Fibroblast of mammary gland (primary cell): ENCODE data around the gene NMT1.

Source experiments
- DNase-seq: peaks from one replicate; pipeline ENCODE4 v3.0.0-alpha.2; 2010; ENCODE audit warnings: low read depth
- H3K4me3 ChIP-seq: 2 replicates; pipeline ENCODE4 v1.5.1; 2011; ENCODE audit warnings: low read depth, mild to moderate bottlenecking, low read length, moderate library complexity; ENCODE audit not compliant: control insufficient read depth
- TF ChIP-seq, protein P1 (sequence below): conservative IDR thresholded peaks from 2 replicates; pipeline ENCODE4 v1.5.1; 2011; ENCODE audit warnings: low read depth, low read length, inconsistent platforms; ENCODE audit not compliant: control insufficient read depth, insufficient read depth

The NMT1 gene

DNA sequence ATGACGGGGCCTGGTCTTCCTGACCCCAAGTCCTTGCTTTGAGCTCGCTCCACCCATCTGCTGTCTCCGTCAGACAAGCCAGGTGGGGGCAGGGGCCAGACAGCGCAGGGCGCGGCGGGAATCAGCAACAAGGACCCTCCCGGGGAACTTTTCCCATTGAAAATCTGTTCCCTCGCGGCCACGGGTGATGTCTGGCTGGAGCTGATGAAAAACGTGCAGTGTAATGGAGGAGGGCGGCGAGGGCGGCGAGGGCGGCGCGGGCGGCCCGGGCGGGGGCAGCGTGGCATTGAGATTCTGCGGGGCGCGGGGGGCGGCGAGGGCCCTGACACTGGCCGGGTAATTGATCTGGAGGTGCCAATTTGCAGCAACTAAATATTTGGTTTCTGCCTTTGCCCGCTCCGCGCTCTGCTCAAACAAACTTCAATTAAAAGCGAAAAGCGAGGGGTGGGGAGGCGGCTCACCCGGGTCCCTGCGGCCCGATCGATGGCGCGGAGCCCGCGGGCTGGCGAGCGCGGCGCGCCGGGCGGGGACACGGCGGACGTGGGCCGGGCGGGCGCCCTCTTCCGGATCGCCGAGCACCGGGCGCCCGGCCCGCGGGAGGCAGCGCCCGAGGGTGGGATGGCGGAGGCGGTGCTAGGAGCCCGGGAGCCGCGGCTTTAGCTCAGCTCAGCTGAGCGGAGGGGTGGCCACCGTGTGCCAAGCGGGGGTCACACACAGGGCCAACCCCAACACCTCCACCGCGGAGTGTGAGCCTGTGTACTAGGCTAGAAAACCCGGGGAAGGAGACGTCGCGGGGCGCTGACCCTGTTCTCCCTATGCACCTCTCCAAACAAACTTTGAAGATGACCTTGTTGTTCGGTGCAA lies 42.0 kb upstream of the NMT1 start:
- peak overlapping the region; percentile 46 for H3K4me3 ChIP-seq
- peak; percentile 30 for DNase-seq
- TF ChIP-seq, protein P1, sequence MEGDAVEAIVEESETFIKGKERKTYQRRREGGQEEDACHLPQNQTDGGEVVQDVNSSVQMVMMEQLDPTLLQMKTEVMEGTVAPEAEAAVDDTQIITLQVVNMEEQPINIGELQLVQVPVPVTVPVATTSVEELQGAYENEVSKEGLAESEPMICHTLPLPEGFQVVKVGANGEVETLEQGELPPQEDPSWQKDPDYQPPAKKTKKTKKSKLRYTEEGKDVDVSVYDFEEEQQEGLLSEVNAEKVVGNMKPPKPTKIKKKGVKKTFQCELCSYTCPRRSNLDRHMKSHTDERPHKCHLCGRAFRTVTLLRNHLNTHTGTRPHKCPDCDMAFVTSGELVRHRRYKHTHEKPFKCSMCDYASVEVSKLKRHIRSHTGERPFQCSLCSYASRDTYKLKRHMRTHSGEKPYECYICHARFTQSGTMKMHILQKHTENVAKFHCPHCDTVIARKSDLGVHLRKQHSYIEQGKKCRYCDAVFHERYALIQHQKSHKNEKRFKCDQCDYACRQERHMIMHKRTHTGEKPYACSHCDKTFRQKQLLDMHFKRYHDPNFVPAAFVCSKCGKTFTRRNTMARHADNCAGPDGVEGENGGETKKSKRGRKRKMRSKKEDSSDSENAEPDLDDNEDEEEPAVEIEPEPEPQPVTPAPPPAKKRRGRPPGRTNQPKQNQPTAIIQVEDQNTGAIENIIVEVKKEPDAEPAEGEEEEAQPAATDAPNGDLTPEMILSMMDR: no peak

DNA sequence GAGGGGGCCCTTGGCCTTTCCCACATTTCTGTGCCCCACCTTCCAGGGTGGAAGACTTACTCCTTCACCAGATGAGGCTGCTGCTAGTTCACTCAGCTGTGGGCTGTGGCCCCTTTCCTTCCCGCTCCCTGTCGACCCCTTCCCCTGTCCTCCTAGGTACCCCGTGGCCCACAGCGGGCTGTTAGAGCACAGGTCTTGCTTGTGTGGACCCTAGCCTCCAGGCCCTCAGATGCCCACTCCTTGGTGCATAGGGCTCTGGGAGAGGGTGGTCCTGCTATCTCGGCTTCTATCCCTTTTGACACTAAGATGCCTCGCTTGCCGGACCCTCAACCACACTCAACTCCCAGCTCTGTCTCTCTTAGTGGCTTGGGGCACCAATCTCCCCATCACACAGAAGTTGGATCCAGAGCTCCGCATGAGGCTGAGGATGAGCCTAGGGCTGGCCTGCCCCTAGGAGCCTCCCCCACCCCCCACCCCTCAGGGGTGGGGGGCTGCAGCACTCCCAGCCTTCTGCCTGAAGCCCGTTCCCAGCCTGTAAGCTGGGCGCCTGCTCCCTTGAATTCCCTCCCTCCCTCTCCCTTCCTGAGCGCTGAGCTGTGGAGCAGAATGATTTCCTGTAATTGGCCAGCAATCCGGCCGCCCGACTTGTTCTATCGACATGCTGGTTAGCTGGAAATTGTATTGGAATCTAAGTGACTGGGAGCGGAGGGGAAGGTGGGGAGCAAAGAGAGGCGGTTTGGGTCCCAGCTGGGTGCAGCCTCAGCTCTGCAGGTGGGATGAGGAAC lies 40.6 kb upstream of the NMT1 start:
- peak; percentile 28 for DNase-seq
- TF ChIP-seq, protein P1: no peak
- no peak overlapping the region for H3K4me3 ChIP-seq

DNA sequence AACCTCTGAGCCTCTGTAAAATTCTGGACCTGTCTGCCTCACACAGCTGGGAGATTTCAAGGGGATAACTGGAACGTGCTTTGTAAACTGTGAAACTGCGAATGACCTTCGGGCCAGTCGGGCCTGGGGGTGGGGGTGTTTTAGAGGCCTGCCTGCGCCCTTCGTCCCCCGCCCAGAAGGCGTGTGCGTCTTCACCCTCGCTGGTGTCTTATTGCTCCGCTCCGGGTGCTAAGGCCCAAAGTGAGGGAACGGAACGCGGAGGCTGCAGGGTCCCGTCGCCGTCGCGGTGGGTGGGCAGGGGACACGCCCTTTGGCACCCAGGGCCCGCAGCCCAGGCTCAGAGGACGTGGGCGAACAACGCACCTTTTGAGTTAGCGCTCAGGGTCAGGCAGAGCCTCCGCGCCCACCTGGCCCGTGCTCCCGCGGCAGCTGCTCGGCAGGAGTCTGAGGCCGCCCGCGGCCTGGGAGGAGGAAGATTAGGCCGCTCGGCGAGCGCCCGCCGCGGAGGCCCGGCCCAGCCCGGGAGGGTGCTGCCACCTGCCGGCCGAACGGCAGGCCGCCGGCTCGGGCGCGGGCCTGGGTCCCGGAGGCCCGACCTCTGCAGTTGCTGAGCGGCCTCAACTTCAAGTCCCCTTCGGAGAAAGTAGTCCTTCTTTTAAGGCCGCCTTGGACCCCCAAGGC lies 39.4 kb upstream of the NMT1 start:
- H3K4me3 ChIP-seq: peak overlapping the region; percentile 33
- DNase-seq: peak; percentile 42
- TF ChIP-seq, protein P1: no peak

DNA sequence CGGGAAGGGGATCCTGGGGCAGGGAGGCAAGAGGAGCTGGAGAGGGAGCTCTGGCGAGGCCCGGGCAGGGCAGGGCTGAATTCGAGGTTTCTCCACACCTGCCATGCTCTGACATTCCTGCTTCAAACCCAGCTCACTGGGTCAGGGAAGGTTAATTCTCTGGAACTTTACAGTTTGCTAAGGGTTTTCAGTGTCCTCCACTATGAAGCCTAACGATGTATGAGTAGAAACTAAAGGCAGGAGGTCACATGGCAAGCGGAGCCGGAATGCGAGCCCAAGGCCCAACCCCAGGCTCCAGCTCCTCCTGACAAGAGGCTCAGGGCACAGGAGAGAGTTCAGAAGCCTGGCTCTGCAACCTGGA lies 38.8 kb upstream of the NMT1 start:
- TF ChIP-seq, protein P1: no peak
- DNase-seq: no peak
- H3K4me3 ChIP-seq: no peak overlapping the region

DNA sequence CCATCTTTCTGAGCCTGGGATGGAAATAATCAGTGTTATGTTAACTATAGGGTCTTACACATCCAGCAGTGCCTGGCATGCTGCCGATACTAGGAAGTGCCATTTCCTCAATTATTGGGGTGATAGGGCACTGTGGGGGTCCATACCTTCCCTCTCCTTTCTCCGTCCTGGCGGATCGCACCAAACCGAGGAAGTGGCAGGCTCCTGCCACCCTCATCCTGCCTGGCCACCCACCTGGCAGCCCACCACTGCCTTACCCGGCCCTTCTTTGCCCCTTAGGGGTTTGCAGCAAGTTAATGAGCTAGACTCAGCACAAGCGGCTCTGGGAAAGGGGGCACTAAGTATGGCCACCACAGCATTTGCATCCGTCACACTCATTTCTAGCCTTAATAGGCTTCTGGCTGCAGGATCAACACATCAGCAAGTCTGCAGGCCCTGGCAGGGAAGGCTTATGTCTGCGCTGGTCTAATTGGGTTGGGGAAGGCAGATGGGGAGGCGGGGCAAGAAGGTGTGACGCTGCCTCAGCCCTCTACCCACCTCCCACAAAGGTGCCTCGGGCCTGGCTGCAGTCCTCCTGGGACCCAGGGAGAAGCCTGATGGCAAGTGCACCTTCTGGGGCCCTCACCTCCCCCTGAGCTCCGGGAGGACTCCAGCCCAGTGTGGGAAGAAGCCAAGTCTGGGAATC lies 38.3 kb upstream of the NMT1 start:
- DNase-seq: no peak
- TF ChIP-seq, protein P1: no peak

DNA sequence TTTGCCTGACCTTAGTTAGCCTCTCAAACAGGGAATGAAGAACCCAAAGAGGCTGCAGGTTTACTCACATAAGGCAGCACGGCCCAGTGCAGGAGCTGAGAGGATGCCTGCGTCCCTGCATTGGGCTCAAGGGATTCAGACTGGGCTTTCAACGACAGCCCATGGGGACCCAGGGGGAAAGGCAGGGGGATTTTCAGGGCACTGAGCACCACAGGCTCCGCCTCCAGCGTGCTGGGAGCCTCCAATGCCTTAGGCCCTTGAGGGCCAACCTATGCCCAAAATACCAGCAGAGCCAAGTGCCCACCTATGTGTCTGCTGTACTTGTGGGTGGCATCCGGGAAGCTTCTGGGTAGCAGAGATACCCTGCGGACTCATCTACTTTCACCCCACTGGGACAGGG lies 32.0 kb upstream of the NMT1 start:
- TF ChIP-seq, protein P1: no peak
- H3K4me3 ChIP-seq: no peak overlapping the region

More for the DNA sequence above, 38.3 kb upstream of the NMT1 start:
- no peak overlapping the region for H3K4me3 ChIP-seq

More for the DNA sequence above, 32.0 kb upstream of the NMT1 start:
- no peak for DNase-seq
